Nucleus accumbens (tissue), 56 donors: ENCODE results near the gene LIMD2.
A peak's percentile ranks its signal among the peaks of the same experiment; 100 is the strongest.

Experiments used
- DNase-seq, 56 donors: peaks; one replicate each; lab custom pipeline; 2025; lab: John Stamatoyannopoulos, UW

LIMD2 gene

DNA sequence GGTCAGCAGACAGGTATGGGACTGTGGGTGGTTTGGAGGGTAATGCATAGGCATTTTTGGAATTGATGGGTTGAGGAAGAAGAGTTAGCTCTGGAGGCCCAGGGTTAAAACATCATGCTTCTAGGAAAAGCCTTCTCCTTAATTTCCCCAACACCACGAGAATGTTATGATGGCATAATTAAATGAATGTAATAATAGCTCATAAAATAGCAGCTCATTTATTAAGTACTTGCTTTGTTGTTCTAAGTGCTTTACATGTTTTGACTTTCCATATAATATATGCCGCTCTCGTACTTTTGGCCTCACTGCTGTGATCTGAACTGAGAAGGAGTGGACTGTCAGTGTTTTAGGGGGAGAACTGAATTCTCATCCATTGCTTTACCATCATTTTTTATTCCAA lies 14.3 kb downstream of the LIMD2 start:
- DNase-seq: no peak

DNA sequence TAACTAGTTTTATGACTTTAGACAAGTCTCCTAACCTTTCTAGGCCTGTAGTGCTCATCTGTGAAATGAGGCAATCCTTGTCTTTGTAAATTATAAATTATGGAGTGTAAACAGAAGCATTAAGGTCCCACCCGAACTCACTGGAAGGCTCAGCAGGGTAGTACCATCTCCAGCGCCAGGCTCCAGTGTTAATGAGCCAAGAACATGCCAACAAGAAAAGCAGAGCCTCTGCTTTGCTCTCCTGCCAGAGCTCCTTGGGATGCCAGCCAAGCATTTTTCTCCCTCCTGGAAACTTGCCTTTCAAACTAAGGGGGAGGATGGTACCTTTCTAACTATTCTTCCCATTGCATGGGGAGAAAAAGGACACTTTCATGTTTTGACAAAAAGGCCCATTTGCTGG lies 14.9 kb downstream of the LIMD2 start:
- DNase-seq: peak in 13 of 56 donors; percentile 15 to 67 (median 45)

DNA sequence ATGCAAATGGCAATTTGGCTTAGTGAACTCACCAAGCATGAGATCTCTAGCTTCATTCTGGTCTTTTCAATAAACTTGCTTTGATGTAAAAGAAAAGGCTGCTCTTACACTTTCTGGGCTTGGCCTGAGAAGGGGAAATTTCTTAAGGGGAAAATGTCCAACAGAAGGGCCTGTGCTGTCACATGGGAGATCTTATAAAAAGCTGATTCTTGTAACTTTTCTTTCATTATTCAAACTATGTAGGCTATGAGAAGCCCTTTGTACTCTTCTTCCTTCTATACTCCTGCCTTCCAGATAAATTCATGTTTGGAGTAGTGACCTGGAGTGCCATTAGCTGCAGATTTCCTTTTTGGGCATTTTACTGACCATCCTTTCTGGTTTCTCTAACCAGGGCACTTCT lies 16.9 kb downstream of the LIMD2 start:
- DNase-seq: no peak

DNA sequence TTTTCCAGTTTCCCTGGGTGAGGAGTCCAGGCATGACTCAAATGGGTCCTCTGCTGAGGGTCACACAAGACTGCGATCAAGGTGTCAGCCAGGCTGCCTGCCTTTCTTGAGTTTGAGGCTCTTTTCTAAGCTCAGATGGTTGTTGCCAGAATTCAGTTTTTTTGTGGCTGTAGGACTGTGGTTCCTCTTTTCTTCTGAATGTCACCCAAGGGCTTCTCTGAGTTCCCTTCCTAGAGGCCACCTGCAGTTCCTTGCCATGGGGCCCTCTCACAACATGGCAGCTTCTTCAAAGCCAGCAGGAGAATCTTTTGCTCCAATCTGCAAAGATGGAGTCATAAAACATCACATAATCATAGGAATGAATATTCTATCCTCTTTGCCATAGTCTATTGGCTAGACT lies 17.5 kb downstream of the LIMD2 start:
- DNase-seq: no peak

DNA sequence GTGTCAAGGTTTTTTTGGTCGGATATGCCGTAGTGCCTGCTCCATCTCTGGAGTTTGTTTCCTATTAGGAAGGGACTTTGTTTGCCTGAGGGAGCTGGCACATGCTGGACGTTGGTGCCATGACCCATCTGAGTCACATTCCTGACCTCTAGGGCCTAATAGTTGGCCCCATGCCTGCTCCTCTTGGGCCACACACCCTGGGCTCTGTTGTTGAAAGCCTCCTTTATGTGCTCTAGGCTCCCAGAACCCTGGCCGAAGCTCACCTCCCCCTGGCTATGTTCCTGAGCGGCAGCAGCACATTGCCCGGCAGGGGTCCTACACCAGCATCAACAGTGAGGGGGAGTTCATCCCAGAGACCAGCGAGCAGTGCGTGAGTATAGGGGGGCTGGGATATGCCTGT lies 18.4 kb downstream of the LIMD2 start:
- peak in 1 of 56 donors; percentile 48 for DNase-seq

DNA sequence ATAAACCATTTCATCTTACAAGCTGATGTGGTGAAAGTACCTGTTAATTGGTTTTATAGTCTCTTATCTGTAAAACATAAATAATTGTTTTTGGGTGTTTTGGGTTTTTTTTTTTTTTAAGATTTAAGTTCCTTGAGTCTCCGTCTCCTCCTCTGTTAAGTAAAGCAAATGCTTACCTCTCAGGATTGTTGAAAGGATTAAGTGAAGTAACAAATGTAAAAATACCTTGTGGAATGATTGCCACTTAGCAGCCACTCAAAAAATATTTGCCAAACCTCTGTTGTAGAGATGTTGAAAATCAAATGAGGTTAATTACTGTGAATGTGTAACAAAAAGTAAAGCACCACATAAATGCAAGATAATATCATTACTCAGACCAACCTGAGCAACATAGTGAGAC lies 19.2 kb downstream of the LIMD2 start:
- DNase-seq: no peak

DNA sequence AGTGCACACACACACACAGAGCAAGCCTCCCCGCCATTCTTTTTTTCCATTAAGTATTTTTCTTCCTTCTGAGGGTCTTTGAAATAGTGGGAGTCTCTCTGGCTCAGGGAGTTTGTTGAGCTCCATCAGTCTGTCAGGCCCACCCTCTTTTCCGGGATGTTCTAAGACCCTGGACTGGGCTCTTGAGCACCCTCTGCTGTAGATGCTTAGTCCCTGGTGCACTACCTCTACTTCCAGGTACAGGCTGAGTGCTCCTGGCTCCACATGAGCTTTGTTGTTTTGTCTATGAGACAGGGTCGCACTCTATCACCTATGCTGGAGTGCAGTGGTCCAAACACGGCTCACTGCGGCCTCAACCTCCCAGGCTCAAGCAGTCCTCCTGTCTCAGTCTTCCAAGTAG lies 20.7 kb downstream of the LIMD2 start:
- no peak for DNase-seq

DNA sequence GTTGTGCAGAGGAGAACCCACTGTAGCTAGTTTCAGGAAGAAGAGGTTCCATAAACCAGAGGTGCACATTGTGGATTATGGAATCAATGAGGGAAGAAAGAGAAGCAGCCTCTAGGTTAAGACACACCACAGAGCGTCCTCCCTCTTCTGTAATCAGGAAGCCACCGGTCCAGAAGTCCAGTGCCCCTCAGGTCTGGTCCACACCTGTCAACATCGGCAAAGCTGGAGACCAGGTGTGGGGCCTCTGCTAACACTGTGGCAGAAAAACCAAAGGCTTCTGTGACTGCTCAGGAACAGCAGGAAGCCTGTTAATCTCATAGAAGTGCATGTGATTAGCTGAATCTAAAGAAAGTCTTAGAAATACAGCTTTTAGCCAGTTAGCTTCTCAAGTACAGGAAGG lies 23.3 kb downstream of the LIMD2 start:
- no peak for DNase-seq

DNA sequence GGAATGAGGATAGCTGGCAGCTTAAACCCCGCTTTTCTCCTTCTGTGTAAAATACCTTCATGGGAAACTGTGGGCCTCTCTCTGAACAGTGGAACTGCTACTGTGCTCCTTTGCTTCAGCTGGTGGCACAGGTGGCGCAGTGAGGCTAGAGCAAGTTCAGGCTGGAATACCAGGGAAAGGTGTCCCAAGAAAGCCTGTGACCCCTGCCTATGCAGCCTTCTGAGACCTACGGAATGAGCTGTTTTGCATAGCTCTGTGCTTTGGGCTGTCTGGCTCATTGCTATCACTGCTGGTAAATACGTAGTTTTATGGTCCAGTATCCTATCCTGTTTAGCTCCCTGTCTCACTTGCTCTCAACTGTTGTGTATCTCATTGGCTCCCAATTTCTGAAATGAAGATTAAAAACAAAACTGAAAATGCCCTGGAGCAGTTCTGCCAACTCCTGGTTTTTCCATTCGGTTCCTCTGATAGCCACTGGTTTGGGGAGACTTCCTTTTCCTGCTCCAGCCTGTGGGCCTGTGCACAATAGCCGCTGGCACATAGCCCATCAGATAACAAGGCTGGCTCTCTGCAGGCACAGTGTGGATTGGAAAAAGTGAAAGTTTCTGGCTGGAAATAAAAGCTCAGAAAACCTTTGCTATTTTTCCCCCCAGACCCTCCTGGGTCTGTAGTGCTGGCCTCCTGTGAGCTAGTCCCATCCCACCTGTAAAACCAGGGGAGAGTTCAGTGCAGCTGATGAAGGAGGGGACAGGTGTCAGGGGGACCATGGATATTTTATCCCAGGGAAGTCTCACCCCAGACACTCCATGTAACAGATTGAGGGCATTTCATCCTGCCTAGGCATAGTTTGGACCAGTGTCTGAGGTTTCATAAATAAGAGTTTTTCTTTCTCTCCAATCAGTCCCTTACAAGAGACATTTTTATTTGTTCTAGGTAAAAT lies 24.0 kb downstream of the LIMD2 start:
- DNase-seq: peak in 12 of 56 donors; percentile 9 to 39 (median 20)

DNA sequence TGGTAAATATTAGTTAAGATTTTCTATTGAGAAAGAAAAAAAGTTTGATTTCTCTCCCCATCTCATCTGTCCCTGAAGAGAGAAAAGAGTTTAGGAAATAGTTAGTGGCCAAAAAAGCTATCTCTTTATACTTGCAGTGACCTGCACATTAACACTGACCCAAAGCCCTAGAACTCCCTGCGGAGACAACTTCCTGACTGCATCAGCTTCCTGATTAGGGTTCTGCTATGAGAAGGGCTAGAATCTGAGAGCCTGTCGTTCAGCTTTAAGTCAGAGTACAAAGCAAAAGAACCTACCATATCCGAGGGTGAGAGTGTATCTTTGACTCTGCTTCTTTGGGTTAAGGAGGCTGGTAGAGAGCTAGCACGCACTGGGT lies 24.7 kb downstream of the LIMD2 start:
- no peak for DNase-seq

DNA sequence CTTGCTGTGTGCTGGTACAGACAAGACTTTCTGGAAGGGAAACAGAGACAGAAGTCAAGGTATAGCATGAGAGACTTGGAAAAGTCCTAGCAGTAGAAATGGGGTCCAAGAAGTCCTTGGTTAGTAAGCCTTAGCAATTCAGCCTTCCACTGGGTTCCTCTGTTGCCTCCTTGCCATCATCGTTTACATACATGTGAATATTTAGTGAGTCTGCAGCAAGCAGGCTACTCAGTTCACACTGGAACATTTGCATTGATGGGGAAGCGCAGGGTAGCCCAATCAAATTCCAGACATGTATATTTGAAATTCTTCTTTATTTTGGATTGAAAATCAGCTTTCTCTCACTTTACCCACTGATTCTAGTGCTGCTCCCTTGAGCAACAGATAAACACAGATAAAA lies 27.1 kb downstream of the LIMD2 start:
- no peak for DNase-seq

DNA sequence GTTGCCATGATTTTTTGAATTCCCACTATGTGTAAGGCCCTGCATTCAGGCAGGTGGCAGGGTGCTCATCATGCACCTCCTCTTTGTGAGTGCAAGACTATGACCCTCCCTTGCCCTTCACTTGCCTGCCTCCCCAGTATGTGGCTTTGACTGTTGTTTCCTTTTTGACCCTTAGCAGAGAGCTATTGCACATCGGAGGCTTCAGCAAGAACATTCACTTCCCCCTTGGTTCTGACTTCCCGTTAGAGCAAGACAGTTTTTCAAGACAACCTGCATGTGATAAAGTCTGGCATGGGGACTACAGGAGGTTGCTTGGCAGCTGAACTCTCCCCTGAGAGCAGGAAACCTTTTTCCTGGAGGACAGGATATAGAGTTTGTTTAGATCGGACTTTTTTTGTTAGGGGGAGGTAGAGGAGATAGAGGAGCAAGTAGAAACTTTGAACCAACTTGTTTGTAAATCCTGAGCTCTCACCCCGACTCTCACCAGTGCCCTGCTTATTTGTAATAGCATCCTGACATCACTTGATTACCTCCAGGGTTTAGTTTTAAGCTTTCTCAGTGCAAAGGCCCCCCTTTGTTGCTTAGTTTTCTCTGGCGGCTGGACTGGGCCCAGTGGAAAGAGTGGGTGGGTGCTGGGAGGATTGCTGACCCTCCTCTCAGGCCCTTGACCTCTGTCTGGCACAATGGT lies 34.3 kb downstream of the LIMD2 start:
- peak in 2 of 56 donors; percentile 7 to 18 for DNase-seq

DNA sequence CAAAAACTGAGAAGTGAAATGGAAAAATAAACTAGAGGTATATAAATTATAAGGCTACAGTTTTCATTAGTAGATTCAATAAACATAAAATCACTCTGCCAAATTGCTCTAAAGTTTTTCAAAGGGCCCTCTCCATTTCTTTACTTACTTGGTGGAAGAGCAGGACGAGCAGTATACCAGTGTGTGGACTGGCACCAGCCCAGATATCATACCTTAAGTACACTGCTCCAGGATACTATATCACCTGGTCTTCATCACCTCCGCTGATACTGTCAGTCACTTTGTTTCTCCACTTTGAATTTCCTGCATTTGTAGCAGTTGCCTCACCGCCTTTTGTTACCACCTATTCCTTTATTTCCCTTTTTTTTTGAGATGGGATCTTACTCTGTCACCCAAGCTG lies 40.1 kb downstream of the LIMD2 start:
- no peak for DNase-seq

DNA sequence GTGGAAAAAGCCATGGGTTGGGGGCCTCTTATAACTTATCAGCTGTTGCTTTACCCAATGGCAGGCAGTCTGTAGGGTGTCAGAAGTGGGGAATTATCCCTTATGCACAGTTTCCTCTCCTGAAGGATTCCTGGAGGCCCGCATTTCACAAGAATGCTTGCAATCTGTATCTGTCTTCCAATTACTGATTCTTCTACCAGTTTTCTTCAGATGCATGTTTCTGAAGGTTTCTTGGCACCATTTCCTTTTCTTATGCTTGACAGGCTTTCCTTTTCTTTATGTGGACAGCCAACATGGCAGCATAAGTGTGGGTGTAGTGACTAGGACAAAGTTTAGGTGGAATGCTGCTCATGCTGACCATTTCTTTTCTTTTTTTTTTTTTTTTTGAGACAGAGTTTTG lies 41.6 kb downstream of the LIMD2 start:
- no peak for DNase-seq

DNA sequence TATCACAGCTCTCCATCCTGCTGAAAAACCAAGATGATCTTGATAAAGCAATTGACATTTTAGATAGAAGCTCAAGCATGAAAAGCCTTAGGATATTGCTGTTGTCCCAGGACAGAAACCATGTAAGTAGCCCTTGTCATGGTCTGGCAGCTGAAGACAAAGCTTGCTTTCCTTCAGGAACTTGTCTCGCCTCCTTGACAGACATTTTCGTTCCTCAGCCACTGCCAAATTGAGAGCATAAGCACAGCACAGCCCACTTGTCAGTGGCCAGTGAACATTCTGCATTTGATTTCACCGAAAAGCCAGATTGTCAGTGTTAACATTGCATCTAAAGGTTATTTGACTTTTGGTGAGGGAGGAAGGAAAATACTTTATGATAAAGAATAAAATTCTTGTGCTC lies 42.1 kb downstream of the LIMD2 start:
- no peak for DNase-seq

DNA sequence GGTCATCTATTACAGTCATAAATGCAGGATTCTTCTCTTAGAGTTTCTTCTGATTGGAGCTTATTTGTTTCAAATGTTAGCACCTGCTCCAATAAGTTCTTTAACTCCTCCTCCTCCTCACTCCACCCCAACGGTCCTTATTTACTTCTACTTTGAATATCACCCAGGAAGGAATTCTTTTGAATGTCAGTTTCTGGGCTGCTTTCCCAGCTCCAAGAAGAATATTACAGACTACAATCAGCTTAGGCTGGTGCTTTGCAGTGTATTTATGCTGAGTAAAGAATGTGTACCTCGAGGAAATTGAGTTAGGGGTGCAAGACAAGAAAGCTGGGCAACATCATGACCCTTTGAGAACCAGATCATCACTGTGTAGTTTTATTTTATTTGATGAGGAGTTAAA lies 46.9 kb downstream of the LIMD2 start:
- DNase-seq: no peak

DNA sequence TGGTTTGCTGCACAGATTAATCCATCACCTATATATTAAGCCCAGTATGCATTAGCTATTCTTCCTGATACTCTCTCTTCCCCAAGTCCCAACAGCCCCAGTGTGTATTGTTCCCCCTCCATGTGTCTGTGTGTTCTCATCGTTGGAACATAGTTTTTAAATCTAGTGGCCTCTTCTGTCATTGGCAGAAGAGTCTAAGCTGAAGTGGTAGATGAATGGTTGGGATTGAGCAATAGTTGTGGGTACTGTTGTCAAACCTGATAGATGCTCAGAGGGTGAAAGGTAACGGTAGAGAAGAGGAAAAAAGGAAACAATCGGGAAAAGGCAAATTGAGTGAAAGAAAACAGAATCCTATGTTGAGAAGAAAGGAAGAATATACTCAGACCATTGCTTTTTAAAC lies 47.8 kb downstream of the LIMD2 start:
- no peak for DNase-seq

DNA sequence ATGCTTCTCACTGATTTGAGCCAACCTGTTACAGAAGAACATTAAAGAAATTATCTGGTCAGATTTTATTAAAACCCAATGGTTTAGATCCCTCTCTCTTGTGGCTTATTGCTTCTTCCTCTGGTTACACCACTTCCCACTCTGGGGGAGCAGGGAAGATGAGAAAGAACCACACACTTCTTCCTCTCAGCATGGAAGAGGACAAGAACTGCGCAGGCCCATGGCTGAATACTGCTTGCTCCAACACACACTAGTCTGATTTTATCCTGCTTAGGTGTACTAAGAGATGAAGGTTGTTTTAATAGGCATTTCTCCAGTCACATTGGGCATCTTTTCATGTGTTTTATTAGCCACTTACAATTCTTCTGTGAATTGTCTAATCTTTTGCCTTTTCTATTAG lies 50.1 kb downstream of the LIMD2 start:
- DNase-seq: no peak

DNA sequence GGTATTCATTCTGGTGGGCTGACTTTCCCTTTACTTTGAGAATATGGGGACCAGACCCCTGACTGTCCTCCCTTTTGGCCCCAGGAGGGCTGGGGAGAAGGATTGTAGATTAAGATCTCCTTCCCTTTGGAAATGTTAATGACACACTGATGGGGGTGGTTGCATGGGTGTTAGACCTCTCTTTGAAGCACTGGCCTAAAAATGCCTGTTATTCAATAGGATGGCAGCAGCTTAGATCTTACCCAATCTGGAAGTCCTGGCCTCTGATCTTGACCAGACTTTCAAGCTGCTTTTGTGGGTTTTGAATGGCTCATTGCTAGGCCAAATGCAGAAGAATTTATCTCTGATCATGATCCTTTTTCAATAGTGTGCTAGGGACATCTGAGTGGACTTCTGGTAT lies 52.0 kb downstream of the LIMD2 start:
- no peak for DNase-seq

DNA sequence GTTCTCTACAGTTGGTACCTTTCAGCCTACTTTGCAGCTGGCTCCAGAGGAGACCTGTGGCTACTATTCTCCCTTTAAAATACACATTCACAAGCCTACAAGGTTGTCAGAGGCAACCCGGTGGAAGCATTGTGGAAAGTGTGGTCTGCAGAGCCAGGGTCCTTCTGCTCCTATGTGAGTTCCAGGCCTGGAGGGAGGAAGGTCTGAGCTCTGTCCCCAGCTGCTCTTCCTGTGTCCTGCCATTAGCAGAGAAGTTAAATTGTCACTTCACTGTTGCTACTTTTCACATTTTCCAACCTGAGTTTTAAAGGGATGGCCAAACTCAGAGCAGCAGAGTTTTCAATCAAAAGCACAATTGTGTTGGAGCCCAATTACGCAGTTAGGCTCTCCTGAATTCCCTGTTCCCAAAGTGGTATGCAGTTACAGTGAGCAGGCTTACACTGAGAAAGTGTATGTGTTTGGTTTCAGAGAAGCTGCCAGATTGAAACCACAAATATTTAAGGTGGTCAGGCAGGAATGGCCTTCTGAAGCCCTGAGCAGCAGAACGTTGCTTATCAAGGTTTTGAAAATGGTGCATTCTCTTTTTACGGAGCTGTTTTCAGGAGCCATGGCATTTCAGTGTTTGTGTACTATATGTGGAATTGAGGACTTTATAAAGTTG lies 52.7 kb downstream of the LIMD2 start:
- no peak for DNase-seq

DNA sequence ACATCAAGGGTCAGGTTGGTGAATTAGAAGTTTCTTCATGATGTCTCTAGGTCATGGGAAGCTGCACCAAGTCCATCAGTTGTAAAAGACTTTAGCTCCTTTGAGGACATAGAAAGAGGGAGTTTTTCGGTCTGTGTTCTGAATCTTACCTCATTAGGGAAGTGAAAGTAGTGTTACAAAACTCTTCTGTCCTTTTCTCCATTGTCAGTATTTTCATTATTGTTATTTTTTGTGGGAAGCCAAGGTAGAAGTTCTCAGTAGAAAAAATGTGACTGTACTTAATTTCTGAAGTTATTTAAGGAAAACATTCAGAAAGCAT lies 53.5 kb downstream of the LIMD2 start:
- DNase-seq: no peak
